Measurements from ENCODE around the gene HPDL.
"Not testable (repeated sequence)": the region's sequence is repeated elsewhere in the genome, so short reads cannot be mapped to it uniquely, and the experiment has no call there.

HPDL gene

DNA sequence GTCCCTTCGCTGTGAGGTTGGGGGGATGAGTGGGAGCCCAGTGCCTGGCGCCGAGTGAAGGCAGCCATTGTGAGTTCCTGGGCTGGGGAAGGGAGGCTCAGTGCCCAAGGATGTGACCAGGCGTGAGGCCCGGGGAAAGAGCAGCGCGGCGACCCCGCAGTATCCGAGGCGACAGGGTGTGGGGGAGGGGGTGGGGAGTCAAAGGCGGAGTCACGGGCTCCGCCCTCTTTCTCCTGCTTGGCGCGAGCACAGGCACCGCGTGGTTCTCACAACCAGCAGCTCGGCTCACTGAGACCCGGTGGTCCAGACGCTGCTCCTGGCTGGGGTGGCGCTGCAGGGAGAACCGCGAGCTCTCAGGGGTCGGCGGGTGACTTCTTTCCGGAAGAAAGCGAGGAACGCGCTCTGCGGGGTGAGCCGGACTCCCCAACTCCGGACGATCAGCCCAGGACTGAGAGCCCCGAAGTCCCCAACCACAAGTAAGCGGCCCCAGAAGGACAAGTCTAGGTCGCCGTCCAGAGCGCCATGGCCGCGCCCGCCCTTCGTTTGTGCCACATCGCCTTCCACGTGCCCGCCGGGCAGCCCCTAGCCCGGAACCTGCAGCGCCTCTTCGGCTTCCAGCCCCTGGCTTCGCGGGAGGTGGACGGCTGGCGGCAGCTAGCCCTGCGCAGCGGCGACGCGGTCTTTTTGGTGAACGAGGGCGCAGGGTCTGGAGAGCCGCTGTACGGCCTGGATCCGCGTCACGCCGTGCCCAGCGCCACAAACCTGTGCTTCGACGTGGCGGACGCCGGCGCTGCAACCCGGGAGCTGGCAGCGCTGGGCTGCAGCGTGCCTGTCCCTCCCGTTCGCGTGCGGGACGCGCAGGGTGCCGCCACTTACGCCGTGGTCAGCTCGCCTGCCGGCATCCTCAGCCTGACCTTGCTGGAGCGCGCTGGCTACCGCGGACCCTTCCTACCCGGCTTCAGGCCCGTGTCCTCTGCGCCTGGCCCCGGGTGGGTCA is at the start of gene HPDL:
TSS of gene HPDL (plus strand) at position 269 of the 997 bp plus-strand sequence. CDS start at position 523, 254 bp downstream.
- peak; percentile 84 for DNase-seq

- DNase-seq = no peak
Measured at GRCh38 chr1:45282351-45282750, 44.3 kb upstream of the HPDL start.

DNA sequence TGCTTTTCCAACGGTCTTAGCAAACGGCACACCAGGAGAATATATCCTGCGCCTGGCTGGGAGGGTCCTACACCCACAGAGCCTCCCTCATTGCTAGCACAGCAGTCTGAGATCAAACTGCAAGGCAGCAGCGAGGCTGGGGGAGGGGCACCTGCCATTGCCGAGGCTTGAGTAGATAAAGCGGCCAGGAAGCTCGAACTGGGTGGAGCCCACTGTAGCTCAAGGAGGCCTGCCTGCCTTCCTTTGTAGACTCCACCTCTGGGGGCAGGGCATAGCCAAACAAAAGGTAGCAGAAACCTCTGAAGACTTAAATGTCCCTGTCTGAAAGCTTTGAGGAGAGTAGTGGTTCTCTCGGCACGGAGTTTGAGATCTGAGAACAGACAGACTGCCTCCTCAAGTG is 41.8 kb upstream of the HPDL start:
- DNase-seq = not testable (repeated sequence)

- not testable (repeated sequence) for DNase-seq
Measured at GRCh38 chr1:45286521-45286920, 40.2 kb upstream of the HPDL start.

GRCh38 chr1:45291002-45291401 is 35.7 kb upstream of the HPDL start:
- not testable (repeated sequence) for DNase-seq

GRCh38 chr1:45291716-45292115 is 35.0 kb upstream of the HPDL start:
- no peak for DNase-seq

DNA sequence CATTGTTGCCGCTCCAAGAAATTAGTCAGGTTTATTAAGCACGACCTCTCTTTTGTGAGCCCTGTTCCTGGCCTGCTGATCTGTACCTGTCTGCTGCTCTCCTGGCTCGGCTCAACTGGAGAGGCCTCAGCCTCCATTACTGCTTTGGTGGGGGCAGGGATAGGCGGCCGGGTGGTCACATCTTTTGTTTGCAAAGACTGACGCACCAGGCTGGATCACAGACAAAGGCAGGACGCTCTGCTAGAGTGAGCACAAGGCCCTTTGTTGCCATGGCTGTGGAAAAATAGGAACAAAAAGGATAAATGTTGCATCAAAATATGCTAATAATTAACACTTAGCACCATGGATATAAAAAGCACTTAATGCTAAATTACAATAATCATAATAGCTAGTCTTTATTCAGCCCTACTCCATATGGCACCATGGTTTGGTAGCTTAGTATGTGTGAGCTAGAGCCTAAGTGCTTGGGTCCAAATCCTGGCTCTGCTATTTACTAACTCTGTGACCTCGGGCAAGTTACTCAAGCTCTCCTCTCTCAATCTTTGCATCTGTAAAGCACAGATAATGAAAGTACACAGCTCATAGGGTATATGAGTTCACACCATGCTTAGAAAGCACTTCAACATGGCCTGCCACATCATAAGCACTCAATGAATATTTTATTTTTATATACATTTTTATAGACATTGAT is 28.9 kb upstream of the HPDL start:
- DNase-seq = peak; percentile 44

DNA sequence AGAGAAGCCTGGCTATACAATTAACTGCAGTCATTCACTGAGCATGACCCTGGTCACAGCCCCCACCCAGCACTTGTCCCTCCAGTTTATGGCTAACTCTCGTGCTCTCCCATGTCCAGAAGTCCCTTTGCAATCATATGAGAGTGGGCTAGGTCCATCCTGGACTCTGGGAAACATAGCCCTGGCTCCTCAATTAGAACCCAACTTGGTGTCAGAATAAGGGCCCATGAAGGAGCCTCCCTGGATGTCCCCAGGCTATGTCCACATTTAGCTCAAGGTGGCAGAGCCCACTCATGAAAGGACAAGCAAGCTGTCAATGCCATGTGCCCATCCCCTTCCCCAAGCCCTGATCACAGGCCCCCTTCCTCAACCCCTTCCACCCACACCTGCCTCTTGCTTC is 27.4 kb upstream of the HPDL start:
- DNase-seq = no peak

GRCh38 chr1:45299981-45300668 is 26.6 kb upstream of the HPDL start:
- DNase-seq = peak; percentile 84

DNA sequence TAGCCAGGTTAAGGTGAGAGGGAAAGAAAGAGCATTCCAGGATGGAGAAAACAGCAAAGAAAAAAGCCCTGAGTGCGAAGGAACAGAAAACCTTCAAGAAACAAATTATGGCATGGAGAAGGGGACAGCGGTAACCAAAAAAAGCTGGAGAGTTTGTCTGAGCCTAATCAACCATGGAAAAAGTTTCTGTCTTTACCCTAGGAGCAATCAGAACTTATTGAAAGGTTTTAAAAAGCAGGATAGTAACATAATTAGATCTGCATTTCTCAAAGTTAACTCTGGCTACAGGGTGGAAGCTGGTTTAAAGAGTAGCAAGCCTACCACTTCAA is 26.1 kb upstream of the HPDL start:
- no peak for DNase-seq

DNA sequence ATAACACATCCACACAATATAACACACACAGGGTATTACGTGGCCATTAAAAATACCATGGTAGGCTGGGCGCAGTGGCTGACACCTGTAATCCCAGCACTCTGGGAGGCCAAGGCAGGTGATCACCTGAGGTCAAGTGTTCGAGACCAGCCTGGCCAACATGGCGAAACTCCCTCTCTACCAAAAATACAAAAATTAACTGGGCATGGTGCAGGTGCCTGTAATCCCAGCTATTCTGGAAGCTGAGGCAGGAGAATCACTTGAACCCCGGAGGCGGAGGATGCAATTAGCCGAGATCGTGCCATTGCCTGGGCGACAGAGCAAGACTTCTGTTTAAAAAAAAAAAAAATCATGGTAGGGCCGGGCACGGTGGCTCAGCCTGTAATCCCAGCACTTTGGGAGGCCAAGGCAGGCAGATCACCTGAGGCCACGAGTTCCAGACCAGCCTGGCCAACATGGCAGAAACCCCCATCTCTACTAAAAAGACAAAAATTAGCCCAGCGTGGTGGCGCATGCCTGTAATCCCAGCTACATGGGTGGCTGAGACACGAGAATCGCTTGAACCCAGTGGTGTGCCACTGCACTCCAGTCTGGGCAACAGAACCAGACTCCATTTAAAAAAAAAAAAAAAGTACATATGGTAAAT is 24.1 kb upstream of the HPDL start:
- no peak for DNase-seq

DNA sequence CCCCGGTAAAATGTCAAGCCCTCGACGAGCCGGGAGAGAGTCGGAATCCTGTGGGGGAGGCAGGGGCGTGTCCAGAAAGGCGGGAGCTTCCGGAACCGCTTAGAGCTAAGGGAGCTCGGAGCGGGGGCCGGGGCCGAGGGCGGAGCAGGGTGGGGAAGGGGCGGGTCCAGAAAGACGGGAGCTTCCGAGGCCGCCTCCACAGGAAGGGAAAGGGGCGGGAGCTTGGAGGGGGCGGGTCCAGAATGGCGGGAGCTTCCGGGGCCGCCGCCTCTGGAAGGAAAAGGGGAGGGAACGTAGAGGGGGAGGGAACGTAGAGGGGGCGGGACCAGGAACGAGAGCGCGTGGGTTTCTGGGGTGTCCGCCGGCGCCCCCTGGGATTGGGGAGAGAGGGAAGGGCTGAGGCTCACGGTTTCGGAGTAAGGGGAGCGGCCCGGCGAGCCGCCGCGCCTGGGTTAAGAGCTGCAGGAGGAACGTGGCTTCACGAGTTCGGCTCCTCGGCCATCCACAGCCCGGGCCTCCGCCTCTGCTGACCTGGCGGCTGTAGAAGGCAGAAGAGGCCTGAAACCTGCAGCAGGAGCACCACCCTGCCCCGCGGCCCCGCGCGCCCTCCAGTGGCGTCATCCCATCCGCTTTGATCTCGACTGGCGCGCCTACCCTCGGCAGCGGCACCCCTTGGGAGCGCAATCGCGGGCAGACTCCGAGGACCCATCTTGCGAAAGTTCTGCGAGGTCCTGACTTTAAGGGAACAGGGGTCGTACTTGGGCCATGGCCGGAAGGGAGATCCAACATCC is 23.0 kb upstream of the HPDL start:
- peak; percentile 98 for DNase-seq

- DNase-seq = no peak
Measured at GRCh38 chr1:45304311-45305081, 22.2 kb upstream of the HPDL start.

GRCh38 chr1:45305231-45305630 is 21.5 kb upstream of the HPDL start:
- no peak for DNase-seq

DNA sequence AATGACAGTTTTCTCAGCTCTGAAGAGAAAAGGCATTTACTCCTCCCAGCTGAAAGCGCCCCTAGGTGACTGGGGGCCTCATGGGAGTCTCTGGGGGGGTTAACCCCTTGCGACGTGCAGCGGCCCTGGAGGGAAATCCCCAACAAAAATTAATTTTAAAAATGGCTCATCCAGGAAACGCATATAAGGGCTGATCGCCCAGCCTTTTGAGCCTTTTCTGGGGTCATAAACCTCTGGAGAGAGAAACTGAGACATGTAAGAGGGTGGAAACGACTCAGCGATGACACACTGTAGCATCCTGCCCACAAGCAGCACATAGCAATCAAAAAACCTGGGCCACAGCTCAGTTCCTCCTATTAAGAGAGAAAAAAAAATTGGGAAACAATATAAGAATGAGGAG is 20.4 kb upstream of the HPDL start:
- no peak for DNase-seq

DNA sequence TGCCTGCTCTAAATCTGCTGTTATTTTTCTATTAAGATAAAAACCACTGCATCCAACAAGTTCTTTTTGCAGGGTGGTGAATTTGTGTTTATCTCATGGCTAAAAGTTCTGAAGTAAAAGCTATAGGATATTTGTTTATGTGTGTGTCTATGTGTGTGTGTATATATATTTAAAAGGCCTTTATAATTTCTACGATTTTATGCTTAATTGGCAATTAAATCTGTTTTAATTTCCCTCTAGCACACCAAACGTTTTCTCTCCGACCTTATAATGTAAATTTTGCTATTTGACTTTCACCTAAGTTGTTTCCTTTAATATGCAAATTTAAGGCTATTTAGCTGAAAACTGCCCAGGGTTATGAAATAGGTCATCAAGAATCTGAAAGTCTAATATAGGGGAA is 19.8 kb upstream of the HPDL start:
- no peak for DNase-seq

GRCh38 chr1:45314266-45314665 is 12.4 kb upstream of the HPDL start:
- DNase-seq = no peak

DNA sequence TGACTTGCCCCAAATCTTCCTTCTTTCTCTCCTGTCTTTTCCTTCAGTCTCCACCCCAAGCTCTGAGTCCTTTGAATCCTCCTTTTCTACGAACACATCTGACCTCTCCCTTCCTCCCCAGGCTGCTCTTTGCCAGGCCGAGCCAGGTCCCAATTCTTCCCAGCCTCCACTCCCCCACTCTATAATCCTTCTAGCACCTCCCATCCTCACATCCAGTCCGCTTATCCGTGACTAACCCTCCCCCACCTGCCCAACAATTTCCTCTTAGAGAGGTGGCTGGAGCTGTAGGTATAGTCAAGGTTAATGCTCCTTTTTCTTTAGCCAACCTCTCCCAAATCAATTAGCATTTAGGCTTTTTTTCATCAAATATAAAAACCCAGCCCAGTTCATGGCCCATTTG is 9.5 kb upstream of the HPDL start:
- no peak for DNase-seq

GRCh38 chr1:45319761-45320160 is 6.9 kb upstream of the HPDL start:
- DNase-seq = no peak

DNA sequence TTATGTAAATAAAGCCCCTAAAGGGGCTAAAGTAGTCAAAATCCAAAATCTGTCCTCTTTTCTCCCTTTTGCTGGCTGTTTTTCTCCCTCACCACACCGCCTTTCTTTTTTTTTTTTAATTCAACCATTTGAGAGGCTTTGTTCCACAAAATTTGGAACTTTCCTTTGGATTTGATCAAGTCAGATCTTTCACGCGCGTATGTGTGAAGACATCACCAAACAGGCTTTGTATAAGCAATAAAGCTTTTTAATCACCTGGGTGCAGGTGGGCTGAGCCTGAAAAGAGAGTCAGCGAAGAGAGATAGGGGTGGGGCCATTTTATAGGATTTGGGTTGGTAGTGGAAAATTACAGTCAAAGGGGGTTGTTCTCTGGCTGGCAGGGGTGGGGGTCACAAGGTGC is 5.3 kb upstream of the HPDL start:
- DNase-seq = no peak

DNA sequence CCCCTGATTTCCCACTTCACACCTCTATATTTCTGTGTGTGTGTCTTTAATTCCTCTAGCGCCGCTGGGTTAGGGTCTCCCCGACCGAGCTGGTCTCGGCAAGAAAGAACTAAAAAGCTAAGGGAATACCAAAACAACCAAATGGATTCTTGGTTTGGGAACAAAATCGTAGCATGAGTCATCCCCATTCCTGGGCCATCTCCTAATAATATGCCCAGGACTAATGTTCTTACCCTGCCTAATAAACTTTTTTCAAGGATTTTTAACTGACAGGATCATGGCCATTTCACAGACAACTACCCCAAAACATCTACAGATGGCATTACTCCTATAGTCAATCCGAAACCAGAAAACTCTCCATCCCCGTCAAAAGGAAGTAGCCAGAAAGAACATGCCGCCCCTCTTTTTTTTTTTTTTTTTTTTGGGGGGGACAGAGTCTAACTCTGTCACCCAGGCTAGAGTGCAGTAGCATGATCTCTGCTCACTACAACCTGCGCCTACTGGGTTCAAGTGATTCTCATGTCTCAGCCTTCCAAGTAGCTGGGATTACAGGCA is 4.1 kb upstream of the HPDL start:
- DNase-seq = no peak
